ENCODE measurements around the gene LRRC7. TPM values are rescaled to one million over a fixed set of nuclear protein-coding genes. Genes with fewer than 3 reads are reported as not detected.

The LRRC7 gene
- total RNA-seq, 1 experiment from 2014 or later = 0.14 TPM

DNA sequence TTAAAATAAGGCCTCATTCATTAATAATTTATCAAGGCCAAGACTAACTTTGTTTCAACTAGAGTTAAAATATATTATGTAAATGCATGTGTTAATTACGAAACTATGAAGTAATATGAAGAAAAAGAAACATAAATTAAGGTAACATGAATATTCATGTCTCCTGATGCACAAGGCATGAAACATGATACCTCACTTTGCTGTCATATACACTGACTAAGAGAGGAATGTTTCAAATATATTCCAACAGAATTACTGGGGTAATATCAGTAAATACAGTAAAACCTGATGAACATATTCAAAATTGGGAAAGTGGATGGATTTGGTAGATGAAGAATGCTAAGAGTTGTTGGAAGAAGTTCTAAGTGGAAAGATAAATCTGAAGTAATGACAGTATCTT is 274.6 kb downstream of the LRRC7 start:
- intact Hi-C loops (cut with micrococcal nuclease; ENCODE audit: unreplicated experiment) = no loop called here
- no peaks in the 10 kb centered on the region for H3K27me3 Mint-ChIP-seq (ENCODE audit: unreplicated experiment)
- H3K9me3 Mint-ChIP-seq (ENCODE audit: low read depth, unreplicated experiment) = no peaks in the 10 kb centered on the region
- CTCF ChIA-PET = no interaction called here
- no peak overlapping the region for H3K27ac Mint-ChIP-seq (ENCODE audit: unreplicated experiment)
- TF ChIP-seq, protein P1, sequence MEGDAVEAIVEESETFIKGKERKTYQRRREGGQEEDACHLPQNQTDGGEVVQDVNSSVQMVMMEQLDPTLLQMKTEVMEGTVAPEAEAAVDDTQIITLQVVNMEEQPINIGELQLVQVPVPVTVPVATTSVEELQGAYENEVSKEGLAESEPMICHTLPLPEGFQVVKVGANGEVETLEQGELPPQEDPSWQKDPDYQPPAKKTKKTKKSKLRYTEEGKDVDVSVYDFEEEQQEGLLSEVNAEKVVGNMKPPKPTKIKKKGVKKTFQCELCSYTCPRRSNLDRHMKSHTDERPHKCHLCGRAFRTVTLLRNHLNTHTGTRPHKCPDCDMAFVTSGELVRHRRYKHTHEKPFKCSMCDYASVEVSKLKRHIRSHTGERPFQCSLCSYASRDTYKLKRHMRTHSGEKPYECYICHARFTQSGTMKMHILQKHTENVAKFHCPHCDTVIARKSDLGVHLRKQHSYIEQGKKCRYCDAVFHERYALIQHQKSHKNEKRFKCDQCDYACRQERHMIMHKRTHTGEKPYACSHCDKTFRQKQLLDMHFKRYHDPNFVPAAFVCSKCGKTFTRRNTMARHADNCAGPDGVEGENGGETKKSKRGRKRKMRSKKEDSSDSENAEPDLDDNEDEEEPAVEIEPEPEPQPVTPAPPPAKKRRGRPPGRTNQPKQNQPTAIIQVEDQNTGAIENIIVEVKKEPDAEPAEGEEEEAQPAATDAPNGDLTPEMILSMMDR (IDR thresholded peaks at IDR 0.05; ENCODE audit: unreplicated experiment) = no peak
- H3K4me3 Mint-ChIP-seq (ENCODE audit: low read depth, unreplicated experiment) = no peak overlapping the region
- no peaks in the 10 kb centered on the region for H3K4me1 Mint-ChIP-seq (ENCODE audit: low read depth, unreplicated experiment)
- DNase-seq = no peak
- H3K36me3 Mint-ChIP-seq (ENCODE audit: insufficient read depth, unreplicated experiment) = no peaks in the 10 kb centered on the region
- no TSS peak for BruUV-seq (replicated peaks)

DNA sequence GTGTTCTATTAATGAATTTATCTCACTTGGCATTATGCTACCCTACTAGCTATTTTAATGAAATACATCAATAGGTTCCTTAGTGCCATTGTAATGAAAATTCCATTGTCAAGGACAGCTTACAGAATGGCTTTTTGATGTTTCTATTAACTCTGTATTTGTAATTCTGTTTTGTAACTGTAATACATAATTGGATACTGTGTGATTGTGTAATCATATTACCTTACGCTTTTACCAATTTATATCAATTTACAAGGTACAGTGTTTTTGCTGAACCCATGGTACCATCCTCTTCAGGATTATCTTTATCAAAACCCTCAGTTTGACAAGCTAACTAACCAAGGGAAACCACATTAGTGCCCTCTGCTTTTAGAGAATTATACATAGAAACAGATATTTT is 277.9 kb downstream of the LRRC7 start:
- BruUV-seq (replicated peaks) = no TSS peak
- intact Hi-C loops (cut with micrococcal nuclease; ENCODE audit: unreplicated experiment) = no loop called here
- Mint-ChIP-seq H3K4me3 (ENCODE audit: low read depth, unreplicated experiment) (no peak overlapping the region), H3K27me3 (ENCODE audit: unreplicated experiment) (no peaks in the 10 kb centered on the region), H3K9me3 (ENCODE audit: low read depth, unreplicated experiment) (no peaks in the 10 kb centered on the region), H3K4me1 (ENCODE audit: low read depth, unreplicated experiment) (no peaks in the 10 kb centered on the region), H3K27ac (ENCODE audit: unreplicated experiment) (no peak overlapping the region), H3K36me3 (ENCODE audit: insufficient read depth, unreplicated experiment) (no peaks in the 10 kb centered on the region)
- no peak for DNase-seq
- TF ChIP-seq, protein P1 (IDR thresholded peaks at IDR 0.05; ENCODE audit: unreplicated experiment) = no peak
- CTCF ChIA-PET = no interaction called here

DNA sequence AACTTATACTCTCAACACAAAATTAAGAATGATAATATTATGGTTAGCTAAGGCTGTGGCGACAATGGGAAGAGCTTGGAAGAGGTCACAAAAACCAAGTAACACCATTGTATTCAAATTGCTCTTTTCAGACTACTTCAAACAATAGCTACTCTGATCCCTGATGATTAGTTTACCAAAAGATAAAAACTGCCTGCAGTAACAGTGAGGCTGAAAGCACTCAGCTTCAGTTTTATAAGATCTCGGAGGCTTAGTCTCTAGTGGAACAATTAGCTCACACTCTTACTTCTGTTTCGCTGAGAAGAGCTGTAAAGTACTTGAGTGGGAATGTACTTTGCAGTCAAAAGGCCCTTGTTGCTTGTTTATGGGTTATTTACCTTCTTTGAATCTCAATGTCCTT is 278.5 kb downstream of the LRRC7 start:
- no peak overlapping the region for H3K27ac Mint-ChIP-seq (ENCODE audit: unreplicated experiment)
- CTCF ChIA-PET = no interaction called here

DNA sequence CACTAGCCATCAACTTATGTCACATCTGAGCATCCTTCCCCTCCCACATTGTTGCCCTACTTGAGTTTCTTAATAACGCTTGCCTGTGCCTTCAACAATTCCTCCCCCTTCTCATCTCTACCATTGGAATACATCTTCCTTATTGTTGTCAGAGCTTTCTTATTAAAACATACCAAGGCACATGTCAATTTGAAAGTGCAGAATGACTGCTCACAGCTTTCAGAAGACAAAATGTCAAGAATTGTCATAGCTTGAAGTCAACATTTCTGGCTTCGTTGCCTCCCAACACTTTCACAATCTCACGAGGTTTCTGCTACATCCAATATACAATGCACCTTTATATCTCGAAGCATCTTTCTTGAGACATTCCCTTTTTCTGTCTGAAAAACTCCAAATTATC is 279.9 kb downstream of the LRRC7 start:
- no peaks in the 10 kb centered on the region for H3K27me3 Mint-ChIP-seq (ENCODE audit: unreplicated experiment)
- TF ChIP-seq, protein P1 (IDR thresholded peaks at IDR 0.05; ENCODE audit: unreplicated experiment) = no peak
- no peak overlapping the region for H3K4me3 Mint-ChIP-seq (ENCODE audit: low read depth, unreplicated experiment)
- no peaks in the 10 kb centered on the region for H3K9me3 Mint-ChIP-seq (ENCODE audit: low read depth, unreplicated experiment)
- BruUV-seq (replicated peaks) = no TSS peak
- H3K4me1 Mint-ChIP-seq (ENCODE audit: low read depth, unreplicated experiment) = no peaks in the 10 kb centered on the region
- H3K27ac Mint-ChIP-seq (ENCODE audit: unreplicated experiment) = no peak overlapping the region
- no peaks in the 10 kb centered on the region for H3K36me3 Mint-ChIP-seq (ENCODE audit: insufficient read depth, unreplicated experiment)
- no peak for DNase-seq
- CTCF ChIA-PET = no interaction called here
- intact Hi-C loops (cut with micrococcal nuclease; ENCODE audit: unreplicated experiment) = no loop called here

More for the DNA sequence above, 278.5 kb downstream of the LRRC7 start:
- H3K4me3 Mint-ChIP-seq (ENCODE audit: low read depth, unreplicated experiment) = no peak overlapping the region
- no peaks in the 10 kb centered on the region for H3K4me1 Mint-ChIP-seq (ENCODE audit: low read depth, unreplicated experiment)
- TF ChIP-seq, protein P1 (IDR thresholded peaks at IDR 0.05; ENCODE audit: unreplicated experiment) = no peak
- intact Hi-C loops (cut with micrococcal nuclease; ENCODE audit: unreplicated experiment) = no loop called here
- H3K36me3 Mint-ChIP-seq (ENCODE audit: insufficient read depth, unreplicated experiment) = no peaks in the 10 kb centered on the region
- DNase-seq = no peak
- H3K9me3 Mint-ChIP-seq (ENCODE audit: low read depth, unreplicated experiment) = no peaks in the 10 kb centered on the region
- BruUV-seq (replicated peaks) = no TSS peak
- no peaks in the 10 kb centered on the region for H3K27me3 Mint-ChIP-seq (ENCODE audit: unreplicated experiment)

DNA sequence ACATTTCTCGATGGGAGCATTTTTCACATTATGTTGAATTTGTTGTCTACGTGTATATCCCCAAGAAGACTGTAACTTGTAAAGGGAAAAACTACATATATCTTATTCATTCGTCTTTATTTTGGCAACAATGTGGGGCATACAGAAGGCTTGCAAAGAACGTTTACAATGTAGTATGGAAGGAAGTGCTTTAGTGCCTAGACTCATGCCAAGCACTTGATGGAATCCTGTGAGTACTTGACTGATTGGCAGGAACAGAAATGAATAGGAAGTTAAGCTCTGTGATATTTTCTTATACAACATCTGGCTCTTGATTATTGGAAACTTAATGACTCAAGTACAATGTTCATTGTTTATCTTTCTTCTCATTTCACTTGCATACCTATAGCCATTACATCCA is 284.4 kb downstream of the LRRC7 start:
- intact Hi-C loops (cut with micrococcal nuclease; ENCODE audit: unreplicated experiment) = no loop called here
- no peak overlapping the region for H3K4me3 Mint-ChIP-seq (ENCODE audit: low read depth, unreplicated experiment)
- CTCF ChIA-PET = no interaction called here
- H3K36me3 Mint-ChIP-seq (ENCODE audit: insufficient read depth, unreplicated experiment) = no peaks in the 10 kb centered on the region
- no TSS peak for BruUV-seq (replicated peaks)
- DNase-seq = no peak
- no peak overlapping the region for H3K27ac Mint-ChIP-seq (ENCODE audit: unreplicated experiment)
- no peaks in the 10 kb centered on the region for H3K9me3 Mint-ChIP-seq (ENCODE audit: low read depth, unreplicated experiment)
- no peaks in the 10 kb centered on the region for H3K4me1 Mint-ChIP-seq (ENCODE audit: low read depth, unreplicated experiment)
- TF ChIP-seq, protein P1 (IDR thresholded peaks at IDR 0.05; ENCODE audit: unreplicated experiment) = no peak
- no peaks in the 10 kb centered on the region for H3K27me3 Mint-ChIP-seq (ENCODE audit: unreplicated experiment)
